Measurements from ENCODE around the gene GABARAPL1. TPM values are rescaled to one million over a fixed set of nuclear protein-coding genes. Genes with fewer than 3 reads are reported as not detected.
"Not testable (repeated sequence)": the region's sequence is repeated elsewhere in the genome, so short reads cannot be mapped to it uniquely, and the experiment has no call there.

Gene GABARAPL1
- total RNA-seq, 1 donor from 2014 or later = 48.4 TPM

- DNase-seq (ENCODE audit: low read depth, low spot score) = no peak
Observed at GRCh38 chr12:10197879-10198278, 14.8 kb upstream of the GABARAPL1 start.

DNA sequence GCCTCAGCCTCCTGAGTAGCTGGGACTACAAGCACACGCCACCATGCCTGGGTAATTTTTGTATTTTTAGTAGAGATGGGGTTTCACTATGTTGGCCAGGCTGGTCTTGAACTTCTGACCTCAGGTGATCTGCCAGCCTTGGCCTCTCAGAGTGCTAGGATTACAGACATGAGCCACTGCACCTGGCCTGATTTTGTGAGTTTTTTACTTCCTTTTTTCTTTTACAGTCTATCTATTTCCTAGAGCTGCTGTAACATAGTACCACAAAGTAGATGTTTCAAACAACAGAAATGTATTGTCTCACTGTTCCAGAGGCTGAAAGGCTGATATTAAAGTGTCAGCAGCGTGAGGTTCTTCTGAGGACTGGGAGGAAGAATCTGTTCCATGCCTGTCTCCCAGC is 8.2 kb upstream of the GABARAPL1 start:
- not testable (repeated sequence) for DNase-seq (ENCODE audit: low read depth, low spot score)

GRCh38 chr12:10205220-10205807 is 7.4 kb upstream of the GABARAPL1 start:
- DNase-seq (ENCODE audit: low read depth, low spot score) = no peak

DNA sequence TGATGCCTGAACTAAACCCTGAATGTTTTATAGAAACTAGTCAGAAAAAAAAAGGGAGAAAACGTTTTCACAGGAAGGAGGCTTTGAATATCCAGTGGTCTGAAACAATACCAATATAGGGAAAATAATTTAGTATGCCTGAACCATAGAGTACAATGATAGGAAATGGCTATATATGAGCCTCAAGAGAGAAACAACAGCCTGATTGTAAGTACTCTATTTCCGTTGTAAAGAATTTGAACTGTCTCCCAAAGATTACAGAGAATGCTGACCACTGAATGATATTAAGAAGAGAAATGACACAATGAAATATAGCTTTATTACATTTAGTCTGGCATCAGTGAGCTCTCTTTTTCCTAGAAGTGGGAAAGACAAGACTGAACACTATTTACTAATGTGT is 5.5 kb upstream of the GABARAPL1 start:
- no peak for DNase-seq (ENCODE audit: low read depth, low spot score)

GRCh38 chr12:10210225-10210624 is 2.5 kb upstream of the GABARAPL1 start:
- DNase-seq (ENCODE audit: low read depth, low spot score) = no peak

- DNase-seq (ENCODE audit: low read depth, low spot score) = no peak
Observed at GRCh38 chr12:10211101-10211939, 1.4 kb upstream of the GABARAPL1 start.

GRCh38 chr12:10211940-10212738 is 538 bp upstream of the GABARAPL1 start:
- peak; percentile 98 for DNase-seq (ENCODE audit: low read depth, low spot score)

DNA sequence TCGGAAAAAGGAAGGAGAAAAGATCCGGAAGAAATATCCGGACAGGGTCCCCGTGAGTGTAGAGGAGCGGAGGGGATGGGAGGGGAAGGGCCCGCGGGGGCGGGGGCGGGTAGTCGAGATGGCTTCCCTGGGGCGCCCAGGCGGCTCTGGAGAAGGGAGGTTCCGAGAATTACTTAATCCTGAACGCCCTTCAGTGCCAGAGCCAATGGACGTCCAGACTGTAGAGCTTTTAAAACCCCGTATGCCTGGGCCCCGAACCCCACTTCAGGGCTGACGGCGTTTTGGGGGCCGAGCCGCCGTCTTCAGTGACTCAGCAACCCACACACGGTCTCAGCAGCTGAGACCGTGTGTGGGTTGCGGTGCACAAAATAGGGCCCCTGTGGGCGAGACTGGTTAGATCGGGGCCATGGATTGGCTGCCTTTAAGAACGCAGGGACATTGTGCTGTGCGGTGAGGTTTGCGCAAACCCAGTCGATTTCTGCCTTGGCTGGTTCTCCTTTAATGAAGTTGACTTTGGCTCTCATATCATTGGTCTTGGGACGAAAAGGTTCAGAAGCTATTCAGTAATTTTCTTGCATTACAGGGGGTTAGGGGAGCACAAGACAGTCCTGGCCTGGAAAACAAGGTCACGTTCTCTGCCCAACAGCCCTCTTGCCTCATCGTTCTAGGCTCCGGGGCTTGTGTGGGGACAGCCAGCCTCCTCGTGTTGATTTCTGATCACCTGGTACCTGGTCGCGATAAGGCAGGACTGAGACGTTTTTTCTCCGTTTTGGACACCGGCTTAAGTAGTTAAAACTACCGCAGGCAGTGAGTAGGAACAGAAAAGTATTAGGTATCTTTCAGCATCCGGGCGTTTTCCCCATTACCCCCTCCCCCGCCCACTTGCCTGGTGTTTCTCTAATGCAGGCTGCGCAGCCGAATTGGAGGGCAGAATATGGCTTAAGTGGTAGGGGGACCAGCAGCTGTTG is 775 bp downstream of the GABARAPL1 start:
- DNase-seq (ENCODE audit: low read depth, low spot score) = no peak

DNA sequence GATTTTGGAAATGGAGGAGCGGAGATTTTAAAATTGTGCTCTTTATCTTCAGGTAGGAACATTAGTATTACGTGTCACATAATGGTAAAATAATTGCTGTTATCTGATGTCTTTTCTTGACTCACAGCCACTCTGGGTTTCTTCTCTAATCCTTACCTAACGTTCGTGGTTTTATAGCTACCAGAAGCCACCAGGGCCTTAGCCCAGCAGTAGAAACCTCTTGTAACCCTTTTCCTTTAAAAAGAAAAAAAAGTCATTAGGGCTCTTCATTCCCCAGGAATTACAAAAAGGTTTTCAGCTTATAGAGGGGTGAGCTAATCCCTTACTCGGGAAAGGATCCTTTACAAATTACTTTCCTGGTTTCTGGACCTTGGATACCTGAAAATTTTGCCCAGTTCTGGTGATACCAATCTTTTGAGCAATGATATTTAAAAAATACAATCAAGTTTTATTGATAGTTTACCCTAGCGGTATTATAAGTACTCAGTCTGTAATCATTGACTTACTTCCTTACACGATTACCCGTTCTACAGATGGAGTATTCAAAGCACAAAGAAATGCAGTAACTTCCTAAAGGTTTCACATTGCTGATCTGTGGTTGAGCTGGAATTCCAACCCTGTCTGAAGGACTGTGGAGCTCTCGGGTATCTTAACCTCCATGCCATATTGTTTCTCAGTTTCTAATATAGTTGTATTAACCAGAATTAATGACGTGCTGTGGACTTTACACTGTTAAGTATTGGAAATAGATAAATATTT is 1.6 kb downstream of the GABARAPL1 start:
- DNase-seq (ENCODE audit: low read depth, low spot score) = no peak

DNA sequence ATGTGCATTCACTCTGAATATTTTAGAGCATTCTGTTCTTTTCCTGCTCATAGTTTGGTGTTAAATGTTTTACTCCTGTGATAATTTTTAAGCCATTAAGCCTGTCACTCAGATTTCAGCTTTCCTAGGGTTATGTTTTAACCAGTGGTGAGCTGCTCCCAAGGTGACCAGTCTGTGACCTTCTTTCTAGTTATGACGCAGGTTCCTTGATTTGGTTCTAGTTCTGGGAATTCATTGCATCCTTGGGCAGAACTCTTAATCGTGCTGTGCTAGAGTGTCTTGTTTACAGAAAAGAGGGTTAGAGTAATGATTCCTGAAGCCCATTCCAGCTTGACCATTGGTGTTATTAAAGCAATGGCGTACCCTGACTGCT is 2.2 kb downstream of the GABARAPL1 start:
- DNase-seq (ENCODE audit: low read depth, low spot score) = no peak

DNA sequence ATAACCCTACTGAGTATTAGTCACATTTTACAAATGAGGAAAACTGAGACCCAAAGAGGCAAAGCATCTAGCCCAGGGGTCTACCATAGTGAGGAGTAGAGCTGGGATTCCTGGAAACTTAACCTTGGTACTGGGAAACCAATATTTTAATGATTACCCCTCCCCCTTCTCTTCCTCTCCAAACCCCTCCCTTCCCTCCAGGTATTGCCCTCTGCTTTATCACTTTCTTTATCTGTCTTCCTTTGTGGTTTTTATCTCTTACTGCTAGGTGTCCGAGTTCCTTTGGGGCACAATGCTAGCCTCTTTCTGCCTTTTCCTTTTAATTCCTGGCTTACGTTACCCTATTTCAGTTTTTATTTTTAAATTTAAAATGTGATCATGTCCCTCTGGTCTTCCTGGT is 2.8 kb downstream of the GABARAPL1 start:
- no peak for DNase-seq (ENCODE audit: low read depth, low spot score)

DNA sequence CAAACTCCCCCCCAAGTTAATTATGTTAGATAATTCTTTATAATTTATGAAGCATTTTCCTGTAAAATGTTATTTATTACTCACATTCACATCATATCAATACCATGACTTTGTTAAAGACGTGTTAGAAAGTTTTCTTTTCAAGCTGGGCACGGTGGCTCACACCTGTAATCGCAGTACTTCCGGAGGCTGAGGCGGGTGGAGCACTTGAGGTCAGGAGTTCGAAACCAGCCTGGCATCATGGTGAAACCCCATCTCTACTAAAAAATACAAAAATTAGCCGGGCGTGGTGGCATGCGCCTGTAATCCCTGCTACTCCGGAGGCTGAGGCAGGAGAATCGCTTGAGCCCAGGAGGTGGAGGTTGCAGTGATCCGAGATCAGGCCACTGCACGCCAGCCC is 3.3 kb downstream of the GABARAPL1 start:
- not testable (repeated sequence) for DNase-seq (ENCODE audit: low read depth, low spot score)

- DNase-seq (ENCODE audit: low read depth, low spot score) = no peak
Observed at GRCh38 chr12:10218021-10218420, 5.3 kb downstream of the GABARAPL1 start.

GRCh38 chr12:10220398-10221077 is 7.9 kb downstream of the GABARAPL1 start:
- DNase-seq (ENCODE audit: low read depth, low spot score) = peak; percentile 82

GRCh38 chr12:10221846-10222245 is 9.2 kb downstream of the GABARAPL1 start:
- no peak for DNase-seq (ENCODE audit: low read depth, low spot score)

- DNase-seq (ENCODE audit: low read depth, low spot score) = no peak
Observed at GRCh38 chr12:10223208-10223607, 10.5 kb downstream of the GABARAPL1 start.

DNA sequence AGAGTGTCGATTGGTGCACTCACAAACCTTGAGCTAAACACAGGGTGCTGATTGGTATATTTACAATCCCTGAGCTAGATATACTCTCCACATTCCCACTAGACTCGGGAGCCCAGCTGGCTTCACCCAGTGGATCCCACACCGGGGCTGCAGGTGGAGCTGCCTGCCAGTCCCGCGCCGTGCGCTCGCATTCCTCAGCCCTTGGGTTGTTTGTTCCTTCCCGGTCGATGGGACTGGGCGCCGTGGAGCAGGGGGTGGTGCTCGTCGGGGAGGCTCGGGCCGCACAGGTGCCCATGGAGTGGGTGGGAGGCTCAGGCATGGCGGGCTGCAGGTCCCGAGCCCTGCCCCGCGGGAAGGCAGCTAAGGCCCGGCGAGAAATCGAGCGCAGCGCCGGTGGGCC is 12.7 kb downstream of the GABARAPL1 start:
- not testable (repeated sequence) for DNase-seq (ENCODE audit: low read depth, low spot score)

DNA sequence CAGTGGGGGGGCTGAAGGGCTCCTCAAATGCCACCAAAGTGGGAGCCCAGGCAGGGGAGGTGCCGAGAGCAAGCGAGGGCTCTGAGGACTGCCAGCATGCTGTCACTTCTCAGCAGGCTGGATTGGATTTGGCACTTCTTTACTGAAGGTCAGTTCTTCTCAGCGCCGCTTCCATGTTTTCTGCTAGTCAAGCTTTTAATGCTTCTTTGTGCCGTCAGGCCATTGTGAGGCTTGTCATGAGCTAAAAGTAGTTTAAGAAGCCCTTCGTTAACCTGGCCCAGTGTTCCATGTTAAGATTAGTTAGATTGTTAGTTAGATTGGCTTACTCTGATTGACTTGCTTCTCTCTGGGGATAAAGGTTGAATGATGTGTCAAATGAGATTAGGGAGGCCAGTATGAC is 13.4 kb downstream of the GABARAPL1 start:
- DNase-seq (ENCODE audit: low read depth, low spot score) = no peak

DNA sequence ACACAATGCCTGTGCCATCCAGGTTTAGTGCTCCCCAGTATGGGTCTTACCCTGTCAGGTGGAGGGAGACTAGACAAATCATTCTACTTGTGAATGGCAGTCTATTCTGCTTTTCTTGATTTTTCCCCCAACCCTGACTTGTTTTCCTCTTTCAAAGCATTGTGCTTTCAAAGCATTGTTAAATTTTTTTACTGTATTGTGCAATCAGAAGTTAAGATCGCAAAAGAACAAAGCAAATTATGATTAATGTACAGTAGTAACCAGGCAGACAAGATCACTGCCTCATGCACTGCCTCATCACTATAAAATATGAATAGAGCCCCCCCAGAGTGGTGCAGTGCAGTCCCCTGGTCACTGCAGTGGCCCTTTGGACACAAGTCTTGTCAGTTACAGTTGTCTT is 14.1 kb downstream of the GABARAPL1 start:
- no peak for DNase-seq (ENCODE audit: low read depth, low spot score)

GRCh38 chr12:10227648-10228047 is 15.0 kb downstream of the GABARAPL1 start:
- no peak for DNase-seq (ENCODE audit: low read depth, low spot score)
